GM19025 (cell line): ENCODE results near the gene PTPN12.
"Not testable (repeated sequence)": the region's sequence is repeated elsewhere in the genome, so short reads cannot be mapped to it uniquely, and the experiment has no call there.

Source experiments
- ATAC-seq: cut with Tn5 transposase; IDR thresholded peaks from one replicate; pipeline ENCODE4 v1.9.1; 2021; ENCODE audit warnings: mild to moderate bottlenecking, low read depth, moderate library complexity; ENCODE audit not compliant: unreplicated experiment

PTPN12 gene

GRCh38 chr7:77575187-77575586 is 38.1 kb downstream of the PTPN12 start:
- ATAC-seq: no peak

- no peak for ATAC-seq
These were observed 39.8 kb downstream of the PTPN12 start for GRCh38 chr7:77576856-77577255.

DNA sequence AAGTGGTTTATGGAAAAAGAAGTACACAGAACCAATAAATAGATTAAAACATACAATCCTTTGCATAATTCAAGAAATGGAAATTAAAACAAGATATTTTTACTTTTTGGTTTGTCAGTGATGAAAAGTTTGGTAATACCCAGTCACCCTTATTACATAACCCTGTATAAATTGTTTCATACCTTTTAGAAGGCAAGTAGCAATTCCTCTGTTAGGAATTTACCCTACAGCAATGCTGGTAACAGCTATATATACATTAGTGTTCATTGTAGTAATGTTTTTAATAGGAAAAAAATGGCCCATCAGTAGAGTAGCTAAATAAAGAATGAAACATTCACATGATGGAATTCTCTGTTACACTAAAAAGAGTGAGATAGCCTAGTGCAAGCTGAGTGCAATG is 42.7 kb downstream of the PTPN12 start:
- no peak for ATAC-seq

DNA sequence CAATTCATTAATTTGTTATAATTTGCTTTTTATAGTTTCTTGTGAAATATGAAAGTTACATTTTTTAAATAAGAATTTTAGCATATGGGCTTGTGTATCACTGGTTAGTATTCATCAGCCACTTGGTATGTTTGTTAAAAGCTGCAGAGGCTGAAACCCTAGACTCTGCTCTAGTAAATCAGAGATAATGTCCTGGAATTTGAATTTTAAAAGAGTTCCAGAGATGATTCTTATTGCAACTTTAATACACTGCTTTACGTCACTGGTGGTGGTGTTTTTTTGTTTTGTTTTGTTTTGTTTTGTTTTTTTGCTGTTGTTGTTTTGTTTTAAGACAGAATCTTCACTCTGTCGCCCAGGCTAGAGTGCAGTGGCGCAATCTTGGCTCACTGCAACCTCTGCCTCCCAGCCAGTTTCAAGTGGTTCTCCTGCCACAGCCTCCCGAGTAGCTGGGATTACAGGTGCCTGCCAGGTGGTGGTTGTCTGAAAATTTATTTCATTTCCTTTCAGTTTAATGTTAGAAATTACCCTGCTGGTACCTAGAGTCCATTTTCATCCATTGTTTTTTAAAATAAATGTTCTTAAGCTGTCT is 43.8 kb downstream of the PTPN12 start:
- ATAC-seq: no peak

DNA sequence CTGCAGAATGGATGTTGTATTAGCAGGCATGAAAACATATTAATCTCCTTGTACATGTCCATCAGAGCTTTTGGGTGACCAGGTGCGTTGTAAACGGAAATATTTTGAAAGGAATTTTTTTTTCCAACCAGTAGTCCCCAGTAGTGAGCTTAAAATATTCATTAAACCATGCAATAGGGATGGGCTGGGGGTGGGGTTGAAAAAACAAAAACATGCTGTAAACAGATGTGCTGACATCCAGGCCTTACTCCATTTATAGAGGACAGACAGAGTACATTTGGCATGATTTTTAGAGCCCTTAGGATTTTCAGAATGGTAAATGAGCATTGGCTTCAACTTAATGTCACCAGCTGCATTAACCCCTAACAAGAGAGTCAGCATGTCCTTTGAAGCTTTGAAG is 50.2 kb downstream of the PTPN12 start:
- no peak for ATAC-seq

DNA sequence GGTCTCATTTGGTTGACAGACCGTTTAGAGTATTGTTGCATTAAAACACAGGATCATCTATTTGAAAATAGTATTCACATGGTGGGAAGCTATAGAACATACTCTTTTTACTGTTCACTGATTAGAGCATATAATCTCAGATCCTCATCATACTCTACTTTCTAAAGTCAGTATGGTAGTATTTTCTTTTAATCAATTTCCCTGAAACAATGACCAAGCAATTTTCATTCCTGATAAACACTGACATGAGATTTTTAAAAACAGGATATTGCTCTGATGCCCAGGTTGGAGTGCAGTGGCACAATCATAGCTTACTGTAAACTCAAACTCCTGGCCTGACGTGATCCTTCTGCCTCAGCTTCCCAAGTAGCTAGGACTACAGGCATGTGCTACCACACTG is 63.9 kb downstream of the PTPN12 start:
- ATAC-seq: no peak

DNA sequence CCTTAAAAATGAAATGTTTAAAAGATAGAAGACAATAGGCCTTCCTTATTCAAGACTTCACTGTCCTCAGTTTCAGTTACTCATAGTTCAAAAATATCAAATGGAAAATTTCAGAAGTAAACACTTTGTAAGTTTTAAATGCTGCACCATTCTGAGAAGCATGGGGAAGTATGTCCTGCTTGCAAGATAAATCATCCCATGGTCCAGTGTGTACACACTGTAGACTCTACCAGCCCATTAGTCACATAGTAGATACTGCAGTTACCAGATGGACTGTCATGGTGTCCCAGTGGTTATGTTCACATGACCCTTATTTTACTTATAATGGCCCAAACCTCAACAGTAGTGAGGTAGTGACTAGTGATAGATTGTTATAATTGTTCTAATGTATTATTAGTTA is 69.5 kb downstream of the PTPN12 start:
- ATAC-seq: no peak

DNA sequence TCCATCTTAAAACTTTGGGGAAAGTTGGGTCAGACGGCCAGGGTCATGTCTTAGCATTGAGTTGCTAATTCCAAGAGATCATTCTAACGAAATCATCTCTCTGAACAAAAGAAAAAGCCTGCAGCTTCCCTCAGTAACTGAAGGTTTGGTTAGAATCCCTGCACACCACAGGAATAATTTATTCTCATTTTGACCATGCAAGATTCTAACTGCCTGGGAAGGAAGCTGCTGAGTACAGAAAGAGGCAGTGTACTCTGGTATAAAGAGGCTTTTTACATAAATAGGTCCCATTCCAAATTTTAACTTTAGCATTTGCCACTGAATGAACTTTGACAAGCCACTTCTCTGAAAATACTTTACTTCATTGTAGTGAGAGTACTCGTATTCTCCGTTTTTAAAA is 82.2 kb downstream of the PTPN12 start:
- ATAC-seq: no peak

GRCh38 chr7:77626586-77627308 is 89.7 kb downstream of the PTPN12 start:
- no peak for ATAC-seq

GRCh38 chr7:77627309-77627676 is 90.2 kb downstream of the PTPN12 start:
- no peak for ATAC-seq

GRCh38 chr7:77629797-77630196 is 92.7 kb downstream of the PTPN12 start:
- no peak for ATAC-seq

- no peak for ATAC-seq
These were observed 94.7 kb downstream of the PTPN12 start for GRCh38 chr7:77631820-77632219.

GRCh38 chr7:77644774-77645173 is 107.7 kb downstream of the PTPN12 start:
- ATAC-seq: no peak

- ATAC-seq: no peak
These were observed 111.7 kb downstream of the PTPN12 start for GRCh38 chr7:77648742-77649338.

DNA sequence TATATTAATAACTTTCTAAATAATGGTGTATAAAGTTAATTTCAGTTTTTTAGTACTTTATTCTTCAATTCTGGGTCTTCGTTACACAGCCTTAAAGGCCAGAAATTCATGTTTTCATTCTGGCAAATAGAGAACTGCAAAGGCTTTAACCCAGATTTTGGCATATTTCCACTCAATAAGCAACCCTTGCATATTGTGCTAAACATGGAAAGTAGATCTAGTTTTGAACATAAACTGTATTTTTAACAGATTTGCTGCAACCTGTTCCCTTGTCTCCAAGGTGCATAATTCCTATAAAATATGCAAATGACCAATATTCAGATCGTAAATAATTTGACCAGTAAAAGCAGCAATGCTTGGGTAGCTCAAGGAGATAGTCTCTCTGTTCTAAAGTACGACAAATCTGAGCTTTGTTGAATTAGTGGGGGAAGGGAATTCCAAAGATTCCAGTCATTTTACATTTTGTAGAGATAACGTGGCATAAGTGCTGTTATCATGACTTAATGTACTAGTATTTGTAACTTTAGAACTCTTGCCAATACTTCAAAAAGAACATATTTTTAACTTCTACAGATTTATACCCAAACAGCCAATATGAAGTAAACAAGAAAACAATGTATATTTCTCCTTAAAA is 112.7 kb downstream of the PTPN12 start:
- no peak for ATAC-seq

- ATAC-seq: no peak
These were observed 114.6 kb downstream of the PTPN12 start for GRCh38 chr7:77651575-77652162.

DNA sequence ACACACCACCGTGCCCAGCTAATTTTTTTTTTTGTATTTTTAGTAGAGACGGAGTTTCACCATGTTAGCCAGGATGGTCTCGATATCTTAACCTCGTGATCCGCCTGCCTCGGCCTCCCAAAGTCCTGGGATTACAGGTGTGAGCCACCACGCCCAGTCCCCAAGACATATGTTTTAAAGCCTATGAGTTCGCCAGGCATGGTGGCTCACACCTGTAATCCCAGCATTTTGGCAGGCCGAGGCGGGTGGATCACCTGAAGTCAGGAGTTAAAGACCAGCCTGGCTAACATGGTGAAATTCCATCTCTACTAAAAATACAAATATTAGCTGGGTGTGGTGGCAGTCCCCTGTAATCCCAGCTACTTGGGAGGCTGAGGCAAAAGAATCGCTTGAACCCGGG is 115.7 kb downstream of the PTPN12 start:
- ATAC-seq: not testable (repeated sequence)

DNA sequence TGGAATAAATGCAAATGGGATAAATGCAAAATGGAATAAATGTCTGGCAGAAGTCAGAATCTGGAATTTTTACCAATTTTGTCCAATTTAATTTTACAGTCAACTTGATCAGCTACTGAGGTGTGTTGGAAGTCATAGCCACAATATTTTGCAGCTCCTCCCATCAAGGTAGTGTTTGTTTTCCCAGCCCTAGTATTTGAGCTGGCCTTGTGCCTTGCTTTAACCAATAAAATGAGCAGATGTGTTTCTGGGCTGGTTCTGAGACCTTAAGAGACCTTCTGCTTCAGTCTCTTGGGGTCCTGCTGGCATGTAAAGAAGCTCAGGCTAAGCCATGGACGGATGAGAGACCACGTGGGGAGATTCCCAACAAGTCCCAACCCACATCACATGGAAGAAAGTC is 116.5 kb downstream of the PTPN12 start:
- no peak for ATAC-seq

GRCh38 chr7:77655356-77655755 is 118.3 kb downstream of the PTPN12 start:
- ATAC-seq: no peak

GRCh38 chr7:77655836-77656455 is 118.9 kb downstream of the PTPN12 start:
- ATAC-seq: no peak
